B cell (primary cell): ENCODE data around the gene MLEC.

Experiments
- CTCF ChIP-seq: fragments of 200-600 bp; IDR thresholded peaks from one replicate; pipeline ENCODE4 v1.8.0; 2022; ENCODE audit warnings: antibody characterized with exemption, mild to moderate bottlenecking
- EZH2 ChIP-seq: IDR thresholded peaks from 2 replicates; pipeline ENCODE4 v1.6.1; 2012; ENCODE audit warnings: borderline replicate concordance, low read depth, mild to moderate bottlenecking, moderate library complexity, low read length; ENCODE audit not compliant: insufficient read depth, poor library complexity, severe bottlenecking

GRCh38 chr12:120735181-120735580, 48.2 kb downstream of the MLEC start:
- no peak for TF ChIP-seq CTCF
- no peak for TF ChIP-seq EZH2
